Thymus (tissue), 11 donors: ENCODE data around the gene GRIK3. TPM values are rescaled to one million over a fixed set of nuclear protein-coding genes. Genes with fewer than 3 reads are reported as not detected.

Experiments
- DNase-seq, 9 donors: peaks; one replicate each; pipeline ENCODE4 v3.0.0-alpha.2; 2013; ENCODE audit warnings: low spot score in 9 of 9, low read depth in 6 of 9, missing footprints in 1 of 9
- H3K27ac ChIP-seq, 2 donors: one replicate each; pipeline ENCODE4 v1.5.1; 2013; ENCODE audit warnings: control low read depth in 1 of 2, low read depth in 1 of 2, low read length in 1 of 2, mild to moderate bottlenecking in 1 of 2, moderate library complexity in 1 of 2
- H3K27me3 ChIP-seq, 2 donors: one replicate each; pipeline ENCODE4 v1.5.1; 2013; ENCODE audit warnings: low read length in 1 of 2; ENCODE audit not compliant: control insufficient read depth in 2 of 2, insufficient read depth in 1 of 2
- H3K36me3 ChIP-seq, 2 donors: one replicate each; pipeline ENCODE4 v1.5.1; 2013; ENCODE audit warnings: low read length in 1 of 2, mild to moderate bottlenecking in 1 of 2, moderate library complexity in 1 of 2; ENCODE audit not compliant: control insufficient read depth in 2 of 2, insufficient read depth in 2 of 2
- H3K4me1 ChIP-seq, 2 donors: one replicate each; pipeline ENCODE4 v1.5.1; 2013; ENCODE audit warnings: low read length in 2 of 2; ENCODE audit not compliant: control insufficient read depth in 2 of 2, insufficient read depth in 2 of 2
- H3K4me3 ChIP-seq, 2 donors: one replicate each; pipeline ENCODE4 v1.5.1; 2013; ENCODE audit warnings: low read length in 2 of 2, control low read depth in 1 of 2, mild to moderate bottlenecking in 1 of 2
- H3K9me3 ChIP-seq, 2 donors: one replicate each; pipeline ENCODE4 v1.5.1; 2013; ENCODE audit warnings: low read length in 1 of 2, mild to moderate bottlenecking in 1 of 2; ENCODE audit not compliant: control insufficient read depth in 2 of 2, insufficient read depth in 1 of 2
- WGBS: extraction: QIAGEN DNeasy Blood & Tissue Kit; methylation state at CpG from one replicate; pipeline ENCODE4 v1.1.7; 2013; 5-methylcytosine and 5-hydroxymethylcytosine counted together
- polyA plus RNA-seq: library from polyadenylated mRNA; stranded (reverse); fragments of 200-250 nt; gene quantifications from one replicate; pipeline ENCODE4 v1.2.3, GENCODE V29; 2013
- total RNA-seq: library from RNA; stranded (reverse); fragments of 120-200 nt; gene quantifications from one replicate; pipeline ENCODE4 v1.2.4, GENCODE V29; 2013
- donor health status: healthy.

The GRIK3 gene
- total and polyA plus RNA-seq, 2 donors = 0.05 to 0.16 TPM

DNA sequence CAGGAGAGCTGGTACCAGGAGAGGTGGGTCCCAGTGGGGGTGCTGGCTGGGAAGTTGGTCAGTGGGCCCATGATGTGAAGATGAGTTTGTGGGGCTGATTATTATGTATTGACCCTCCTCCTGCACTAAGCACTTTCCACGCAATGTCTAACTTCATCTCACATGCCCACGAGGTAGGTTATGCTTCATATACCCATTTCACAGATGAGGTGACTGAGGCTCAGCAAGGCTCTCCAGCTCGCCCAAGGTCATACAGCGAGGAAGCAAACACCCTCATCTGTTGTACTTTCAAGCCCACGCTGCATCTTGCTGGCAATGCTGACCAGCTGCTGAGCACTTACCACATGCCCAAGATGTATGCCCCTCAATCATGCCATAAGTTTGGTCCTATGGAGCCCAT, 175.8 kb downstream of the GRIK3 start:
- Histone ChIP-seq H3K27ac (no peak overlapping the region), H3K9me3 (no peaks in the 10 kb centered on the region), H3K36me3 (no peaks in the 10 kb centered on the region), H3K4me3 (no peak overlapping the region), H3K27me3 (no peaks in the 10 kb centered on the region), H3K4me1 (no peaks in the 10 kb centered on the region)
- WGBS = 93% methylated on average over 5 of the region's 5 CpGs
- DNase-seq = no peak

DNA sequence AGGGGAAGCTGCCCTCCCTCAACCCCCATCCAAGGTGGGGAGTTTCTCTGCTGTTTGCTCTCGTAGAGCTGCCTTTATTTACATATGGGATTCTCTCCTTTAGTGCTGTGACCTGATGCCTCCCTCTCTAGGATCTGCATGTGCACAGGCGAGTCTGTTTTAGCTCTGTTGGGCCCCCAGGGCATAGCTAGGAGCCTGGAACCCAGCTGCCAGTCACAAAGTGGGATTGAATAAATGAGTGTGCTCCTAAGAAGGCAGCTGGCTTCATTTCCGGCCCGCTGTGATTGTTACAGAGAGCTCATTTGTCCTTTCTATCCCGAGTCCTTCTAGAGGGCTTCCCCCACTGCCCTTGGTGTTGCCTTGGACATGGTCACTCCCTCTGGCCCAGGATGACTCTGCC, 176.6 kb downstream of the GRIK3 start:
- Histone ChIP-seq H3K27ac (no peak overlapping the region), H3K9me3 (no peaks in the 10 kb centered on the region), H3K4me3 (no peak overlapping the region), H3K27me3 (no peaks in the 10 kb centered on the region), H3K4me1 (no peaks in the 10 kb centered on the region), H3K36me3 (no peaks in the 10 kb centered on the region)
- WGBS = 68% methylated on average over 5 of the region's 5 CpGs
- DNase-seq = no peak

DNA sequence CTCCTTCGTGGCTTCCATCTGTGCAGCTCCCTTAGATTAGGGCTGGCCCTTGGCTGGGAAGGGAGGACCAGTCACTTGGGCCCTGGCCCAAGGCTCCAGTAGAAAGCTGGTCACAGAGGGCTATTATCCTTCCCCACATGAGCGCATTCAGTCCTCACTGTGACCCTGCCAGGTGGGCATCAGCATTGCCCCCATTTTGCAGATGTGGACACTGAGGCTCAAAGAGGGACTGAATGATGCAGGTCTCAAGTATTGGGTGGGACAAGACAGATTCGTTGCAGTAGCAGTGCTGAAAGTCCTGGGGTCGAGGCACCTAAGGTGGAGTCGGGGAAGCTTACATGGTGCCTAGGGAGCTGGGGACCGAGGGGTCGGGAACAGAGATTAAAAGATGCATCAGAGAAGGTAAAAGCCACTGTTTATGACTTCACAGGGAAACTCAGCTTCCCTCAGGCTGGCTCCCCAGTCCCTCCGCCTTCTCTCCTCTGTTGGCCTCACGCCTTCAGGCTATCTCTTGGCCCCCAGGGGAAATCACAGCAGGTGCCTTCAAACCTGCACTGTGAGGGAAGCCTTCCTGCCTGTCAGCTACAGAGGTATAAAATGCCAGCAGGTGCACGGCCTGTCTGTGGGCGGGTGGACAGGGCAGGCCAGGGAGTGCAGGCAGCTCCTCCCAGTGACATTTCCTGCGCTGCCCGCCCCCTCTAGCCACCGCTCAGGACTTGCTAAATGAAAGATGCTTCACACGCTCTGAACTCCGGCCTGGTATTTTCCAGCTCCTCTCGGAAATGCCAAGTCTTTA, 178.4 kb downstream of the GRIK3 start:
- WGBS = 53% methylated on average over 17 of the region's 17 CpGs
- H3K9me3 ChIP-seq = no peaks in the 10 kb centered on the region
- H3K4me3 ChIP-seq = no peak overlapping the region
- H3K27me3 ChIP-seq = no peaks in the 10 kb centered on the region
- no peak overlapping the region for H3K27ac ChIP-seq
- DNase-seq = no peak
- H3K4me1 ChIP-seq = no peaks in the 10 kb centered on the region
- H3K36me3 ChIP-seq = no peaks in the 10 kb centered on the region

DNA sequence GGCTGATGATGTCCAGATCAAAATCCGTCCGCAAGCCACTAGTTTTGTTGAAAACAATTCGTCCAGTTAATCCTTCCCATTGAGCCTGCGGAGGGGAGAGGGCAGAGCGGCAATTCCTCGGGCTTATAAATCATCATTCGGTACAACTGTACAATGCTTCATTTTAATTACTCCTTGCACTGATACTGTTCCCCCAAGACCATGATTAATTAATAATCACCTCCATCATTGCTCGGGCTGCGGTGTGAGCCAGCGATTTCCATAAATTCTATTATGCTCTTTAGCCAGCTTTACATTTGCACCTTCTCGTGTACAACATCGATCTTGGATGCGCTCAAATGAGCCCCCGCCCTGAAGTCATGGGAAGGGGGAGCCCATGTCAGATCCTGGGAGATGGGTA, 180.7 kb downstream of the GRIK3 start:
- Histone ChIP-seq H3K36me3 (no peaks in the 10 kb centered on the region), H3K9me3 (no peaks in the 10 kb centered on the region), H3K27me3 (peaks cover 2% of the 10 kb centered on the region in 2 donors), H3K4me1 (no peaks in the 10 kb centered on the region), H3K27ac (no peak overlapping the region), H3K4me3 (no peak overlapping the region)
- WGBS = 95% methylated on average over 14 of the region's 14 CpGs
- DNase-seq = no peak

DNA sequence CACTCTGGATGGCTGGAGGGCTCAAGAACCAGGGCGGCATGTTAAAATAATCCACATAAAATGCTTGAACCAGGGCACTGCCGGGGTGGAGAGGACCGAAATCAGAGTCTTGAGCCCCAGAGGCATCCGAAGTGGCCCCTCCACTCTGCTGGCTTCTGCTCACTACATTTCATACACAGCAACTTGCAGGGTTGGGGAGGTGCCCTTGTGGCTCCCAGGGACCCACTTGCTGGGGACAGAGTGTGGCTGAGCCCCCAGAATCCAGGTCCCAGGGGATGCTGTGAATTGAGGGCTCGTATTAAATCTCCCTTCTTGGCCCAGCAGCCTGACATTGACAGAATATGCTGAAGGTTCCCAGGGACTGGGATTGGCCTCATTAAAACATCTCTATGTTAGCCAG, 181.7 kb downstream of the GRIK3 start:
- Histone ChIP-seq H3K27ac (no peak overlapping the region), H3K27me3 (peaks cover 2% of the 10 kb centered on the region in 2 donors), H3K4me1 (no peaks in the 10 kb centered on the region), H3K36me3 (no peaks in the 10 kb centered on the region), H3K4me3 (no peak overlapping the region), H3K9me3 (no peaks in the 10 kb centered on the region)
- no peak for DNase-seq
- WGBS = 86% methylated on average over 5 of the region's 5 CpGs

DNA sequence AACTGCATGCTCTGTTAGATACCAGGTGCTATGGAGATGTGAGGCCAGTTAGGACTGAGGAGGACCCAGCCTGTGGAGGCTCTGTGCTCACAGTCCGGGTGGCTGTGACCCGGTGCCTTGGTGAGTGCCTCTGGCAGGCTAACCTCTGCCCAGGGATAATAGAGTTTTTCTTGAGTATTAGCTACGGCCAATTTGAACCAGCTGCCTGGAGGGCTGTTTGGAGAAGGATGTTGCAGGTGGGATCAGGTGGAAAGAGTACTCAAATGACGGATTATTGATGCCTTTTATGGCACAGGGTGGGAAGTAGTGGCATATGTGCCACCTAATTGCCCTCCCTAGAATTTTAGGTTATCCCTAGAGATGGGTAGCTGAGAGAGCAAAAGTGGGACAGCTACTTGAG, 182.7 kb downstream of the GRIK3 start:
- Histone ChIP-seq H3K36me3 (no peaks in the 10 kb centered on the region), H3K27ac (no peak overlapping the region), H3K27me3 (peaks cover 2% of the 10 kb centered on the region in 2 donors), H3K9me3 (no peaks in the 10 kb centered on the region), H3K4me1 (no peaks in the 10 kb centered on the region), H3K4me3 (no peak overlapping the region)
- 87% methylated on average over 4 of the region's 4 CpGs for WGBS
- DNase-seq = no peak

DNA sequence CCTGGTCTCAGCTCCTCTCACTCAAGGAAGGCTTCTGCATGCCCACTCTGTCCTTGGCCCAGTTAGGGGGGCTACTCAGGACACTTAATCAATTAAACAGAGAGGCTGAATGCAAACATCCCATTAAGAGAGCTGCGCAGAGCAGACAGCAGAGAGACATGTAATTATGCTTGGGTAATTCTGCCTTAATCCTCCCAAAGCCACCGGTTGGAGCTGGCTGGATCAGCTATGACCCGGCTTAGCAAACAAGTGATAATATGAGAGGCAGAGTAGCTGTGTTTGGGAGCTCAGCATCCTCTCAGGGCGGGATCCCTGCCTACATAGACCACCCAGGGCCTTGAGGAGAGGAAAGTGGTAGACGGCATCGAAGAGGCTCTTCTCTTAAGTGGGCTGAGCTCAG, 183.2 kb downstream of the GRIK3 start:
- Histone ChIP-seq H3K4me1 (no peaks in the 10 kb centered on the region), H3K4me3 (no peak overlapping the region), H3K9me3 (no peaks in the 10 kb centered on the region), H3K27ac (no peak overlapping the region), H3K27me3 (peaks cover 2% of the 10 kb centered on the region in 2 donors), H3K36me3 (no peaks in the 10 kb centered on the region)
- DNase-seq = no peak
- 68% methylated on average over 6 of the region's 6 CpGs for WGBS

DNA sequence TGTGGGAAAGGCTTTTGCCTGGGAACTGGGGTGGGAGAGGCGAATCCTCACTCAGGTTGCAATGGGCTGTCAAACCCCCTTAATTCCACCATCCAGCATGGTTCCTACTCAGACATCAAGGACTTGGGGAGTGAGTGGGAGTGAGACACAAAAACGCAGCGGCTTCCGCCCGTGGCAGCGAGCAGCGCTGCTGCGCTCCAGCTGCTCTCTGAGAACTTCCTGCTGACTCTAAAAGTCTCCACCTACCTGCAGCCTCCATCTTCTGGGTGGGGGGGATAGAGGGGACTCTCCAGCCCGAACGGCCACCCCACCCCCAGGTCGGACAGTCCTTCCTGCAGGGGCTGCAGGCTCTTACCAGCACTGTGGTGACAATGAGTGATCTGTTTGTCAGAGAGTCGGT, 184.4 kb downstream of the GRIK3 start:
- Histone ChIP-seq H3K4me3 (no peak overlapping the region), H3K27me3 (peaks cover 2% of the 10 kb centered on the region in 2 donors), H3K36me3 (no peaks in the 10 kb centered on the region), H3K9me3 (no peaks in the 10 kb centered on the region), H3K4me1 (no peaks in the 10 kb centered on the region), H3K27ac (no peak overlapping the region)
- WGBS = 83% methylated on average over 12 of the region's 12 CpGs
- DNase-seq = no peak

DNA sequence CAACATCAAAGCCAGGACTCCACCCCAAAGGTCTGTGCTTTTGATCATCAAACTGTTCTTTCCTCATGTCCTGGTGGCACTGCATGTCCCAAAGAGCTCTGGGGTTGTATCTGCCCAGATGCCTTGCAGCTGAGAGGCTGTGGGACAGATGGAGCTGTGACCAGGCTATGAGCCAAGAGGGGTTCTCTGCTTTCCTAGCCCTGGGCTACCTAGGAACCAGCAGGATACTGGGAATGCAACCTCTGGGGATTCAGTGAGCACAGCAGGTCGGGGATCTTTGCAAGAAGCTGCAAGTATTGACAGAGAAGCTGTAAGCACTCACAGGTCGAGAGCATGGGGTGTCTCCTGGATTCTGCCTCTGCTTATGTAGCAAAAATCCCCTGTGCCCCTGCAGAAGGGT, 186.6 kb downstream of the GRIK3 start:
- H3K4me1 ChIP-seq = no peaks in the 10 kb centered on the region
- no peaks in the 10 kb centered on the region for H3K36me3 ChIP-seq
- no peak overlapping the region for H3K27ac ChIP-seq
- H3K4me3 ChIP-seq = no peak overlapping the region
- no peak for DNase-seq
- peaks cover 2% of the 10 kb centered on the region in 2 donors for H3K27me3 ChIP-seq
- no peaks in the 10 kb centered on the region for H3K9me3 ChIP-seq
- WGBS = 9% methylated on average over 2 of the region's 2 CpGs
